K562 (cell line): ENCODE measurements around the gene EPHB1.

Experiments used
- CC2D1A ChIP-seq: fragments of 450-650 bp; IDR thresholded peaks from 2 replicates; pipeline ENCODE4 v1.6.1; 2017; ENCODE audit warnings: mild to moderate bottlenecking
- CTCF ChIP-seq, 3 experiments: IDR thresholded peaks in 2 of 3; conservative IDR thresholded peaks in 1 of 3; 2 replicates each; pipeline ENCODE4 v1.5.1; 2011 to 2012; ENCODE audit warnings: low read length in 3 of 3, mild to moderate bottlenecking in 3 of 3, control low read depth in 2 of 3, improper control_type of control experiment in 1 of 3, inconsistent platforms in 1 of 3, low read depth in 1 of 3, mixed read lengths in 1 of 3, moderate library complexity in 1 of 3; ENCODE audit not compliant: insufficient read depth in 2 of 3
- JUN ChIP-seq, 2 experiments: sonication (generic) in 1 of 2; formaldehyde crosslinking in 1 of 2; IDR thresholded peaks; 2 replicates each; pipeline versions ENCODE4 v1.6.1 to v1.8.0; 2012 to 2022; ENCODE audit warnings: borderline replicate concordance in 2 of 2, mild to moderate bottlenecking in 2 of 2, improper control_type of control experiment in 1 of 2, low read depth in 1 of 2, low read length in 1 of 2, missing genetic modification reagents in 1 of 2
- MAFG ChIP-seq: fragments of 450-650 bp; conservative IDR thresholded peaks from 2 replicates; pipeline ENCODE4 v1.6.1; 2016; ENCODE audit warnings: missing genetic modification characterization, missing compliant biosample characterization
- MEF2A ChIP-seq: IDR thresholded peaks from 2 replicates; pipeline ENCODE4 v1.6.1; 2011; ENCODE audit warnings: low read depth, mild to moderate bottlenecking, low read length, moderate library complexity; ENCODE audit not compliant: control insufficient read depth
- NCOA1 ChIP-seq: fragments of 450-650 bp; IDR thresholded peaks from 2 replicates; pipeline ENCODE4 v1.6.1; 2016; ENCODE audit warnings: low read depth
- SMAD3 ChIP-seq: fragments of 450-650 bp; formaldehyde crosslinking; conservative IDR thresholded peaks from 2 replicates; pipeline ENCODE4 v1.4.0; 2020; ENCODE audit warnings: mild to moderate bottlenecking
- USF1 ChIP-seq: sonication (generic); formaldehyde crosslinking; IDR thresholded peaks from 2 replicates; pipeline ENCODE4 v1.9.0; 2022; ENCODE audit warnings: mild to moderate bottlenecking, missing genetic modification reagents
- ZNF707 ChIP-seq: fragments of 250-450 bp; sonication (Bioruptor Pico); conservative IDR thresholded peaks from 2 replicates; pipeline ENCODE4 v1.8.0; 2022; ENCODE audit warnings: inconsistent platforms, mild to moderate bottlenecking, moderate library complexity
- ZNF76 ChIP-seq: fragments of 250-450 bp; sonication (Bioruptor Pico); IDR thresholded peaks from 2 replicates; pipeline ENCODE4 v1.4.0; 2020; ENCODE audit warnings: mild to moderate bottlenecking, moderate library complexity, borderline replicate concordance
- TF ChIP-seq, protein P1 (sequence below): fragments of 450-650 bp; IDR thresholded peaks from 2 replicates; pipeline ENCODE4 v1.6.1; 2018; ENCODE audit not compliant: partially characterized antibody

- no peak for TF ChIP-seq JUN (IDR thresholded peaks at IDR 0.05; ENCODE audit: borderline replicate concordance, low read depth, low read length)
- TF ChIP-seq JUN (CRISPR knock-in tag; IDR thresholded peaks at IDR 0.05; ENCODE audit: borderline replicate concordance), result no peak
- TF ChIP-seq ZNF707 (CRISPR knock-in tag), result no peak
- no peak for TF ChIP-seq CTCF (IDR thresholded peaks at IDR 0.05 in 2 of 3, conservative IDR thresholded peaks at IDR 0.05 in 1 of 3; ENCODE audit: insufficient read depth in 2 of 3, low read depth in 1 of 3, low read length in 3 of 3)
- TF ChIP-seq NCOA1, result no peak
- TF ChIP-seq MAFG, result no peak
- no peak for TF ChIP-seq CC2D1A
- no peak for TF ChIP-seq ZNF76 (CRISPR knock-in tag)
- TF ChIP-seq MEF2A, result no peak
- TF ChIP-seq SMAD3, result no peak
- no peak for TF ChIP-seq USF1 (CRISPR knock-in tag)
- TF ChIP-seq, protein P1, sequence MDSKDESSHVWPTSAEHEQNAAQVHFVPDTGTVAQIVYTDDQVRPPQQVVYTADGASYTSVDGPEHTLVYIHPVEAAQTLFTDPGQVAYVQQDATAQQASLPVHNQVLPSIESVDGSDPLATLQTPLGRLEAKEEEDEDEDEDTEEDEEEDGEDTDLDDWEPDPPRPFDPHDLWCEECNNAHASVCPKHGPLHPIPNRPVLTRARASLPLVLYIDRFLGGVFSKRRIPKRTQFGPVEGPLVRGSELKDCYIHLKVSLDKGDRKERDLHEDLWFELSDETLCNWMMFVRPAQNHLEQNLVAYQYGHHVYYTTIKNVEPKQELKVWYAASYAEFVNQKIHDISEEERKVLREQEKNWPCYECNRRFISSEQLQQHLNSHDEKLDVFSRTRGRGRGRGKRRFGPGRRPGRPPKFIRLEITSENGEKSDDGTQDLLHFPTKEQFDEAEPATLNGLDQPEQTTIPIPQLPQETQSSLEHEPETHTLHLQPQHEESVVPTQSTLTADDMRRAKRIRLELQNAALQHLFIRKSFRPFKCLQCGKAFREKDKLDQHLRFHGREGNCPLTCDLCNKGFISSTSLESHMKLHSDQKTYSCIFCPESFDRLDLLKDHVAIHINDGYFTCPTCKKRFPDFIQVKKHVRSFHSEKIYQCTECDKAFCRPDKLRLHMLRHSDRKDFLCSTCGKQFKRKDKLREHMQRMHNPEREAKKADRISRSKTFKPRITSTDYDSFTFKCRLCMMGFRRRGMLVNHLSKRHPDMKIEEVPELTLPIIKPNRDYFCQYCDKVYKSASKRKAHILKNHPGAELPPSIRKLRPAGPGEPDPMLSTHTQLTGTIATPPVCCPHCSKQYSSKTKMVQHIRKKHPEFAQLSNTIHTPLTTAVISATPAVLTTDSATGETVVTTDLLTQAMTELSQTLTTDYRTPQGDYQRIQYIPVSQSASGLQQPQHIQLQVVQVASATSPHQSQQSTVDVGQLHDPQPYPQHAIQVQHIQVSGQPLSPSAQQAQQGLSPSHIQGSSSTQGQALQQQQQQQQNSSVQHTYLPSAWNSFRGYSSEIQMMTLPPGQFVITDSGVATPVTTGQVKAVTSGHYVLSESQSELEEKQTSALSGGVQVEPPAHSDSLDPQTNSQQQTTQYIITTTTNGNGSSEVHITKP, result no peak
Measured at GRCh38 chr3:134802428-134803050, 7.5 kb downstream of the EPHB1 start.
